Measurements from ENCODE around the gene SDE2.

GRCh38 chr1:225934711-225935110 is 64.4 kb downstream of the SDE2 start:
- no peak for TF ChIP-seq FOXA1 (IDR thresholded peaks at IDR 0.05)
- TF ChIP-seq HDGF (IDR thresholded peaks at IDR 0.05; ENCODE audit: borderline replicate concordance): no peak
- TF ChIP-seq FOXM1 (IDR thresholded peaks at IDR 0.05; ENCODE audit: borderline replicate concordance): no peak
- no peak for TF ChIP-seq ARNT (IDR thresholded peaks at IDR 0.05)
- TF ChIP-seq ELF4 (IDR thresholded peaks at IDR 0.05): no peak

Data from HEK293T (cell line).